Endothelial cell of umbilical vein (primary cell): ENCODE measurements around the gene FIZ1. TPM values are rescaled to one million over a fixed set of nuclear protein-coding genes. Genes with fewer than 3 reads are reported as not detected.

Experiments used
- BruUV-seq: library from RNA; stranded (reverse); fragments of 400-500 nt; replicated peaks from 2 replicates; lab custom pipeline; 2021; lab: Mats Ljungman, UMichigan
- CTCF ChIA-PET: fragments of 300-600, 350-600 bp; sonication (Branson Sonifier 250); formaldehyde crosslinking; loops from one replicate; lab custom pipeline; 2021; ENCODE audit warnings: antibody characterized with exemption, inconsistent platforms; lab: Charles Lee
- POLR2A ChIA-PET: fragments of 300-600, 350-600 bp; sonication (Branson Sonifier 250); formaldehyde crosslinking; loops from one replicate; lab custom pipeline; 2021; ENCODE audit warnings: antibody characterized with exemption, inconsistent platforms; lab: Charles Lee
- DNase-seq: peaks from one replicate; pipeline ENCODE4 v3.0.0-alpha.2; 2011; ENCODE audit warnings: low read depth, low spot score
- FAIRE-seq: peaks from 2 replicates; lab custom pipeline; 2011; peaks lifted over from hg19 to GRCh38; lab: Jason Lieb, UNC
- H2AFZ ChIP-seq: 2 replicates; pipeline ENCODE4 v1.6.0; 2012; ENCODE audit warnings: low read depth, low read length, control low read depth, inconsistent platforms
- H3K27ac ChIP-seq: 2 replicates; pipeline ENCODE4 v1.5.1; 2011; ENCODE audit warnings: low read depth, mild to moderate bottlenecking, control low read depth, low read length, moderate library complexity; ENCODE audit not compliant: insufficient read depth
- H3K27me3 ChIP-seq, 2 experiments: 2 replicates each; pipeline versions ENCODE4 v1.6.0 to v1.6.1; 2011; ENCODE audit warnings: low read length in 2 of 2, mixed read lengths in 1 of 2; ENCODE audit not compliant: control insufficient read depth in 2 of 2, insufficient read depth in 2 of 2
- H3K36me3 ChIP-seq, 2 experiments: 2 replicates in 1 of 2; 3 replicates in 1 of 2; pipeline ENCODE4 v1.5.1; 2011; ENCODE audit warnings: low read length in 2 of 2, mild to moderate bottlenecking in 1 of 2, moderate library complexity in 1 of 2; ENCODE audit not compliant: control insufficient read depth in 2 of 2, insufficient read depth in 2 of 2; ENCODE audit errors: extremely low read depth in 1 of 2
- H3K4me1 ChIP-seq: 3 replicates; pipeline ENCODE4 v1.5.1; 2011; ENCODE audit warnings: mild to moderate bottlenecking, low read length; ENCODE audit not compliant: control insufficient read depth, insufficient read depth; ENCODE audit errors: extremely low read depth
- H3K4me2 ChIP-seq: 2 replicates; pipeline ENCODE4 v1.6.1; 2011; ENCODE audit warnings: low read length, control low read depth, mixed read lengths; ENCODE audit not compliant: insufficient read depth
- H3K4me3 ChIP-seq, 3 experiments: fragments of 200-600 bp in 1 of 3; sonication (generic), shearing (Covaris generic) in 1 of 3; replicated peaks in 1 of 3; 2 replicates each; pipeline ENCODE4 v1.5.1; 2011 to 2016; ENCODE audit warnings: control low read depth in 3 of 3, low read length in 3 of 3, mild to moderate bottlenecking in 2 of 3, inconsistent platforms in 1 of 3, low read depth in 1 of 3, moderate library complexity in 1 of 3; ENCODE audit not compliant: insufficient read depth in 1 of 3
- H3K79me2 ChIP-seq: 2 replicates; pipeline ENCODE4 v1.6.0; 2012; ENCODE audit warnings: low read length, inconsistent platforms; ENCODE audit not compliant: control insufficient read depth, insufficient read depth
- H3K9ac ChIP-seq: replicated peaks from 2 replicates; pipeline ENCODE3; 2011; ENCODE audit warnings: low read length, control low read depth; ENCODE audit not compliant: insufficient read depth; ENCODE audit errors: extremely low read depth
- H3K9me1 ChIP-seq: replicated peaks from 3 replicates; pipeline ENCODE4 v1.6.0; 2011; ENCODE audit warnings: mild to moderate bottlenecking, low read length; ENCODE audit not compliant: control insufficient read depth, insufficient read depth; ENCODE audit errors: extremely low read depth
- H3K9me3 ChIP-seq: replicated peaks from 2 replicates; pipeline ENCODE4 v1.5.1; 2012; ENCODE audit warnings: low read length, inconsistent platforms; ENCODE audit not compliant: control insufficient read depth, insufficient read depth
- H4K20me1 ChIP-seq: replicated peaks from 2 replicates; pipeline ENCODE3; 2011; ENCODE audit warnings: mild to moderate bottlenecking, low read length; ENCODE audit not compliant: control insufficient read depth, insufficient read depth; ENCODE audit errors: extremely low read depth
- EZH2 ChIP-seq: IDR thresholded peaks from 2 replicates; pipeline ENCODE4 v1.6.1; 2012; ENCODE audit warnings: borderline replicate concordance, low read depth, mild to moderate bottlenecking, moderate library complexity, low read length, inconsistent platforms; ENCODE audit not compliant: severe bottlenecking
- FOS ChIP-seq: IDR thresholded peaks from 2 replicates; pipeline ENCODE4 v1.6.1; 2011; ENCODE audit warnings: mild to moderate bottlenecking, low read length, moderate library complexity, borderline replicate concordance; ENCODE audit not compliant: insufficient read depth
- GATA2 ChIP-seq: IDR thresholded peaks from 2 replicates; pipeline ENCODE4 v1.7.0; 2011; ENCODE audit warnings: low read depth, mild to moderate bottlenecking, moderate library complexity, mixed read lengths, low read length; ENCODE audit not compliant: insufficient read length, insufficient read depth
- JUN ChIP-seq: IDR thresholded peaks from 2 replicates; pipeline ENCODE4 v1.6.1; 2011; ENCODE audit warnings: borderline replicate concordance, low read depth; ENCODE audit not compliant: insufficient read length, insufficient read depth
- MYC ChIP-seq: IDR thresholded peaks from one replicate; pipeline ENCODE4 v1.6.1; 2011; ENCODE audit warnings: mild to moderate bottlenecking, low read depth, low read length
- POLR2A ChIP-seq: IDR thresholded peaks from 2 replicates; pipeline ENCODE4 v1.6.1; 2012; ENCODE audit warnings: low read depth, mild to moderate bottlenecking, control low read depth, low read length
- POLR2AphosphoS5 ChIP-seq: IDR thresholded peaks from 2 replicates; pipeline ENCODE4 v1.6.1; 2012; ENCODE audit warnings: low read depth, mild to moderate bottlenecking, control low read depth, low read length, moderate library complexity; ENCODE audit not compliant: insufficient read depth
- dilution Hi-C: fragments of 300-500 bp; cut with MboI; formaldehyde crosslinking; loops from one replicate; pipeline ENCODE4 v1.15.0; 2019; ENCODE audit warnings: low sequenced_read_pairs; ENCODE audit not compliant: extremely low pct_ligation_motif_present
- intact Hi-C: fragments of 100-400 bp; cut with micrococcal nuclease; formaldehyde crosslinking; loops from one replicate; pipeline ENCODE4 v1.10.0; 2022
- polyA plus RNA-seq, 4 experiments: library from polyadenylated mRNA; depleted of rRNA in 3 of 4; stranded (reverse) in 3 of 4; unstranded in 1 of 4; fragments of >200 nt; gene quantifications; 2 replicates each; pipeline versions ENCODE4 v1.2.1 to v1.2.3, GENCODE V29; 2011 to 2012; ENCODE audit warnings: missing spikeins in 1 of 4
- total RNA-seq: library from RNA; stranded (reverse); gene quantifications from 2 replicates; pipeline ENCODE4 v1.2.3, GENCODE V29; 2021
- TF ChIP-seq, protein P1 (sequence below), 2 donors: IDR thresholded peaks; 1 replicate in 1 of 2; 2 replicates in 1 of 2; pipeline ENCODE4 v1.5.1; 2011; ENCODE audit warnings: low read length in 2 of 2, mild to moderate bottlenecking in 2 of 2, moderate library complexity in 2 of 2, control low read depth in 1 of 2, inconsistent platforms in 1 of 2, low read depth in 1 of 2; ENCODE audit not compliant: insufficient read depth in 1 of 2; ENCODE audit errors: extremely low read depth in 1 of 2
- TF ChIP-seq, protein P2 (sequence below): IDR thresholded peaks from 2 replicates; pipeline ENCODE4 v1.6.1; 2011; ENCODE audit not compliant: insufficient read depth, insufficient read length

FIZ1 gene
- total and polyA plus RNA-seq, 2 donors (not counting 3 experiments of a cell fraction or from before 2014, with no cell fraction given), result 6.6 to 15.6 TPM

DNA sequence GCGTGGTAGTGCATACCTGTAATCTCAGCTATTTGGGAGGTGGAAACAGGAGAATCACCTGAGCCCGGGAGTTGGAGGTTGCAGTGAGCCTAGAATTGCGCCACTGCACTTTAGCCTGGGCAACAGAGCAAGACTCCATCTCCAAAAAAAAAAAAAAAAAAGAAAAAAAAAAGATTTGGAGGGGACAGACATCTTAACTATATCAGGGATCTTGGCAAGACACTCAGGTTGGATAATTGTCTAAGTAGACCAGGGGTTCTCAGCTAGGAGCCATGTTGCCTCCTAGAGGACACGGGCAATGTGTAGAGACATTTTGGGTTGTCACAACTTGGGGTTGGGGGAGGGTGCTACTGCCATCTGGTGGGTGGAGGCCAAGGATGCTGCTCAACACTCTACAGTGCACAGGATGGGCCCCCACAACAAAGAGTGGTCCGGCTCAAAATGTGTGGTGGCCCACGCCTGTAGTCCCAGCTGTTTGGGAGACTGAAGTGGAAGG lies 39.6 kb upstream of the FIZ1 start:
- no peak for DNase-seq
- no TSS peak for BruUV-seq
- H3K9me1 ChIP-seq, result no peaks in the 10 kb centered on the region
- H3K4me3 ChIP-seq, result no peak overlapping the region
- no peak overlapping the region for H2AFZ ChIP-seq
- peaks cover 30% of the 10 kb centered on the region for H3K4me1 ChIP-seq
- no peaks in the 10 kb centered on the region for H3K27me3 ChIP-seq
- ChIA-PET POLR2A (no interaction called here), CTCF (interaction anchor here (0.9 to 1.4 kb wide), 5 partner anchors 9 to 171 kb away, joined by 3 to 6 read pairs (median 5); partner anchors contain the start of genes CCDC106 and ZNF784)
- FAIRE-seq, result peak; percentile 70
- peaks cover 28% of the 10 kb centered on the region for H3K79me2 ChIP-seq
- H3K9ac ChIP-seq, result no peak overlapping the region
- dilution Hi-C loops, result no loop called here
- no peak overlapping the region for H3K27ac ChIP-seq
- TF ChIP-seq, protein P1, sequence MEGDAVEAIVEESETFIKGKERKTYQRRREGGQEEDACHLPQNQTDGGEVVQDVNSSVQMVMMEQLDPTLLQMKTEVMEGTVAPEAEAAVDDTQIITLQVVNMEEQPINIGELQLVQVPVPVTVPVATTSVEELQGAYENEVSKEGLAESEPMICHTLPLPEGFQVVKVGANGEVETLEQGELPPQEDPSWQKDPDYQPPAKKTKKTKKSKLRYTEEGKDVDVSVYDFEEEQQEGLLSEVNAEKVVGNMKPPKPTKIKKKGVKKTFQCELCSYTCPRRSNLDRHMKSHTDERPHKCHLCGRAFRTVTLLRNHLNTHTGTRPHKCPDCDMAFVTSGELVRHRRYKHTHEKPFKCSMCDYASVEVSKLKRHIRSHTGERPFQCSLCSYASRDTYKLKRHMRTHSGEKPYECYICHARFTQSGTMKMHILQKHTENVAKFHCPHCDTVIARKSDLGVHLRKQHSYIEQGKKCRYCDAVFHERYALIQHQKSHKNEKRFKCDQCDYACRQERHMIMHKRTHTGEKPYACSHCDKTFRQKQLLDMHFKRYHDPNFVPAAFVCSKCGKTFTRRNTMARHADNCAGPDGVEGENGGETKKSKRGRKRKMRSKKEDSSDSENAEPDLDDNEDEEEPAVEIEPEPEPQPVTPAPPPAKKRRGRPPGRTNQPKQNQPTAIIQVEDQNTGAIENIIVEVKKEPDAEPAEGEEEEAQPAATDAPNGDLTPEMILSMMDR (IDR thresholded peaks at IDR 0.05; ENCODE audit: extremely low read depth in 1 of 2, insufficient read depth in 1 of 2, low read depth in 1 of 2, low read length in 2 of 2), result peak; percentile 45 to 47
- TF ChIP-seq GATA2, result no peak
- H3K9me3 ChIP-seq, result no peaks in the 10 kb centered on the region
- H3K36me3 ChIP-seq, result no peaks in the 10 kb centered on the region
- no peaks in the 10 kb centered on the region for H4K20me1 ChIP-seq
- H3K4me2 ChIP-seq, result no peak overlapping the region
- intact Hi-C loops, result no loop called here

DNA sequence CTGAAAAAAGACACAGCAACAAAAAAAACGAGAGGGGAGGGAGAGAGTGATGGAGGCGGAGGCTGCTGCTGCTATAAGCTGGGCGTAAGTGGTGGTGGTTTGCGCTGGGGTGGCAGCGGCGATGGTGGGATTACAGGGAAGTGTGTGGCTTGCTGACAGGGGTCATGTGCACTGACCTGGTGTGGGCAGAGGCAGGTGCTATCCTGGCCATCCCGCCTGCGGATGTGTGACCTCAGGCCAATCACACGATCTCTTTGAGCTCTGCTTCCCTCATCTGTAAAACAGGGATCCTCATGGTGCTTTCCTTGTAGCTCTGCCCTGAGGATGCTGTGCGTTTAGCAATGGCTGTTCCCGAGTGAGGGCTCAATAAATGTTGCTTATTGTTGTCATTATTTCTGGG lies 38.2 kb upstream of the FIZ1 start:
- Histone ChIP-seq H3K27ac (no peak overlapping the region), H3K36me3 (no peaks in the 10 kb centered on the region), H3K79me2 (peaks cover 26% of the 10 kb centered on the region), H3K4me1 (peaks cover 23% of the 10 kb centered on the region), H4K20me1 (no peaks in the 10 kb centered on the region), H3K4me2 (no peak overlapping the region), H2AFZ (no peak overlapping the region), H3K9me1 (no peaks in the 10 kb centered on the region), H3K4me3 (no peak overlapping the region), H3K9me3 (no peaks in the 10 kb centered on the region), H3K27me3 (no peaks in the 10 kb centered on the region), H3K9ac (no peak overlapping the region)
- CTCF ChIA-PET, result interaction anchor here (0.8 to 1.4 kb wide), 3 partner anchors 10 to 17 kb away, joined by 3 to 4 read pairs (median 3); partner anchors contain the start of gene CCDC106
- no peak for DNase-seq
- TF ChIP-seq, protein P2, sequence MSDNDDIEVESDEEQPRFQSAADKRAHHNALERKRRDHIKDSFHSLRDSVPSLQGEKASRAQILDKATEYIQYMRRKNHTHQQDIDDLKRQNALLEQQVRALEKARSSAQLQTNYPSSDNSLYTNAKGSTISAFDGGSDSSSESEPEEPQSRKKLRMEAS, result no peak
- TF ChIP-seq EZH2 (no peak), POLR2AphosphoS5 (no peak), JUN (no peak), GATA2 (no peak), FOS (no peak), POLR2A (no peak), MYC (no peak)
- TF ChIP-seq, protein P1 (IDR thresholded peaks at IDR 0.05; ENCODE audit: extremely low read depth in 1 of 2, insufficient read depth in 1 of 2, low read depth in 1 of 2, low read length in 2 of 2), result no peak
- no TSS peak for BruUV-seq
- FAIRE-seq, result no peak
- intact Hi-C loops (no loop called here), dilution Hi-C loops (no loop called here)
- POLR2A ChIA-PET, result no interaction called here
